CD4-positive, CD25-positive, alpha-beta regulatory T cell (primary cell): ENCODE measurements around the gene ANTXR2. TPM values are rescaled to one million over a fixed set of nuclear protein-coding genes. Genes with fewer than 3 reads are reported as not detected.

ENCODE experiments used
- ATAC-seq, 2 donors: fragments of 150-1000 bp; cut with Tn5 transposase; one replicate each; pipeline ENCODE4 v1.10.0; 2021; ENCODE audit warnings: low read depth in 2 of 2, moderate number of reproducible peaks in 2 of 2, moderate library complexity in 1 of 2
- DNase-seq, 3 donors: peaks; one replicate each; pipeline versions ENCODE4 v3.0.0 to v3.0.0-alpha.2; 2012 to 2022; ENCODE audit warnings: mixed read lengths in 1 of 3
- H3K27ac ChIP-seq: one replicate; pipeline ENCODE4 v1.7.0; 2013; ENCODE audit warnings: mild to moderate bottlenecking, low read length; ENCODE audit not compliant: insufficient read depth, poor library complexity, severe bottlenecking
- H3K27me3 ChIP-seq: one replicate; pipeline ENCODE4 v1.7.0; 2013; ENCODE audit warnings: low read length; ENCODE audit not compliant: control insufficient read depth, insufficient read depth
- H3K36me3 ChIP-seq: one replicate; pipeline ENCODE4 v1.7.0; 2013; ENCODE audit warnings: mild to moderate bottlenecking, low read length, moderate library complexity; ENCODE audit not compliant: control insufficient read depth, insufficient read depth
- H3K4me1 ChIP-seq: 2 replicates; pipeline ENCODE4 v1.7.0; 2013; ENCODE audit warnings: mild to moderate bottlenecking, low read length; ENCODE audit not compliant: insufficient read depth, control insufficient read depth, poor library complexity, severe bottlenecking
- H3K4me3 ChIP-seq: one replicate; pipeline ENCODE4 v1.7.0; 2013; ENCODE audit warnings: low read depth, mild to moderate bottlenecking, low read length, moderate library complexity
- H3K9me3 ChIP-seq, 2 experiments: 1 replicate in 1 of 2; 2 replicates in 1 of 2; pipeline ENCODE4 v1.7.0; 2013; ENCODE audit warnings: low read length in 2 of 2, mild to moderate bottlenecking in 1 of 2, moderate library complexity in 1 of 2; ENCODE audit not compliant: control insufficient read depth in 2 of 2
- H3K27ac Mint-ChIP-seq, 3 donors: one replicate each; pipeline ENCODE4 v1.8.0; 2020 to 2022; ENCODE audit warnings: mild to moderate bottlenecking in 3 of 3, mixed read lengths in 3 of 3, moderate library complexity in 2 of 3
- H3K27me3 Mint-ChIP-seq: one replicate; pipeline ENCODE4 v1.8.0; 2022; ENCODE audit warnings: mild to moderate bottlenecking, mixed read lengths
- H3K36me3 Mint-ChIP-seq: one replicate; pipeline ENCODE4 v1.8.0; 2020; ENCODE audit warnings: mixed read lengths
- H3K4me1 Mint-ChIP-seq, 4 donors: one replicate each; pipeline ENCODE4 v1.8.0; 2020 to 2022; ENCODE audit warnings: mixed read lengths in 4 of 4, mild to moderate bottlenecking in 1 of 4
- H3K4me3 Mint-ChIP-seq, 4 donors: one replicate each; pipeline ENCODE4 v1.8.0; 2020 to 2022; ENCODE audit warnings: mild to moderate bottlenecking in 4 of 4, mixed read lengths in 4 of 4, moderate library complexity in 3 of 4
- H3K9me3 Mint-ChIP-seq, 7 donors: one replicate each; pipeline ENCODE4 v1.8.0; 2020 to 2022; ENCODE audit warnings: mixed read lengths in 7 of 7, mild to moderate bottlenecking in 3 of 7, moderate library complexity in 2 of 7
- polyA plus RNA-seq, 4 donors: library from polyadenylated mRNA; unstranded; fragments of 300-500 nt; fragmentation: Illumina TruSeq; gene quantifications; one replicate each; pipeline ENCODE4 v1.2.3, GENCODE V29; 2021
- total RNA-seq: library from RNA; stranded (reverse); gene quantifications from one replicate; pipeline ENCODE4 v1.2.3, GENCODE V29; 2022

ANTXR2 gene
- total and polyA plus RNA-seq, 5 donors from 2014 or later: 66.4 to 117 (median 70.2) TPM

- Histone ChIP-seq H3K4me3 (no peak overlapping the region), H3K36me3 (no peaks in the 10 kb centered on the region), H3K9me3 (no peaks in the 10 kb centered on the region), H3K27ac (no peak overlapping the region), H3K27me3 (no peaks in the 10 kb centered on the region), H3K4me1 (peaks cover 3% of the 10 kb centered on the region)
- H3K27me3 Mint-ChIP-seq: peaks cover 7% of the 10 kb centered on the region
- H3K27ac Mint-ChIP-seq: peak overlapping the region in 1 of 3 donors; percentile 2
- peaks cover 0 to 4% (median 0%) of the 10 kb centered on the region in 7 donors for H3K9me3 Mint-ChIP-seq
- no peaks in the 10 kb centered on the region for H3K36me3 Mint-ChIP-seq
- peaks cover 0 to 11% (median 11%) of the 10 kb centered on the region in 4 donors for H3K4me1 Mint-ChIP-seq
- DNase-seq: no peak
- no peak overlapping the region for H3K4me3 Mint-ChIP-seq
- no peak for ATAC-seq
These were observed 25.6 kb upstream of the ANTXR2 start for GRCh38 chr4:80098635-80099034.

GRCh38 chr4:80097400-80098177 is 24.6 kb upstream of the ANTXR2 start:
- no peak overlapping the region for H3K27ac ChIP-seq
- peaks cover 0 to 4% (median 0%) of the 10 kb centered on the region in 7 donors for H3K9me3 Mint-ChIP-seq
- peaks cover 0 to 14% (median 13%) of the 10 kb centered on the region in 4 donors for H3K4me1 Mint-ChIP-seq
- H3K4me1 ChIP-seq: peaks cover 3% of the 10 kb centered on the region
- H3K4me3 ChIP-seq: no peak overlapping the region
- no peaks in the 10 kb centered on the region for H3K9me3 ChIP-seq
- no peaks in the 10 kb centered on the region for H3K36me3 ChIP-seq
- no peak overlapping the region for H3K27ac Mint-ChIP-seq
- DNase-seq (no peak), ATAC-seq (no peak)
- H3K4me3 Mint-ChIP-seq: no peak overlapping the region
- H3K36me3 Mint-ChIP-seq: no peaks in the 10 kb centered on the region
- H3K27me3 ChIP-seq: no peaks in the 10 kb centered on the region
- H3K27me3 Mint-ChIP-seq: peaks cover 7% of the 10 kb centered on the region

- Mint-ChIP-seq H3K9me3 (peaks cover 0 to 4% (median 0%) of the 10 kb centered on the region in 7 donors), H3K36me3 (no peaks in the 10 kb centered on the region), H3K27me3 (peaks cover 7% of the 10 kb centered on the region), H3K4me1 (peaks cover 0 to 11% (median 9%) of the 10 kb centered on the region in 4 donors), H3K4me3 (no peak overlapping the region), H3K27ac (no peak overlapping the region)
- H3K27me3 ChIP-seq: no peaks in the 10 kb centered on the region
- H3K9me3 ChIP-seq: no peaks in the 10 kb centered on the region
- H3K4me3 ChIP-seq: no peak overlapping the region
- no peaks in the 10 kb centered on the region for H3K36me3 ChIP-seq
- no peak overlapping the region for H3K27ac ChIP-seq
- no peaks in the 10 kb centered on the region for H3K4me1 ChIP-seq
- DNase-seq: no peak
- no peak for ATAC-seq
These were observed 23.3 kb upstream of the ANTXR2 start for GRCh38 chr4:80096175-80096850.

- H3K4me3 ChIP-seq: no peak overlapping the region
- H3K9me3 Mint-ChIP-seq: peaks cover 0 to 4% (median 0%) of the 10 kb centered on the region in 7 donors
- no peaks in the 10 kb centered on the region for H3K36me3 ChIP-seq
- H3K9me3 ChIP-seq: no peaks in the 10 kb centered on the region
- DNase-seq: no peak
- H3K4me1 Mint-ChIP-seq: peaks cover 2 to 7% (median 5%) of the 10 kb centered on the region in 4 donors
- H3K27me3 ChIP-seq: no peaks in the 10 kb centered on the region
- H3K27me3 Mint-ChIP-seq: peaks cover 4% of the 10 kb centered on the region
- ATAC-seq: no peak
- no peak overlapping the region for H3K4me3 Mint-ChIP-seq
- H3K4me1 ChIP-seq: no peaks in the 10 kb centered on the region
- H3K27ac Mint-ChIP-seq: no peak overlapping the region
- H3K36me3 Mint-ChIP-seq: no peaks in the 10 kb centered on the region
- H3K27ac ChIP-seq: no peak overlapping the region
These were observed 21.2 kb upstream of the ANTXR2 start for GRCh38 chr4:80094191-80094590.

DNA sequence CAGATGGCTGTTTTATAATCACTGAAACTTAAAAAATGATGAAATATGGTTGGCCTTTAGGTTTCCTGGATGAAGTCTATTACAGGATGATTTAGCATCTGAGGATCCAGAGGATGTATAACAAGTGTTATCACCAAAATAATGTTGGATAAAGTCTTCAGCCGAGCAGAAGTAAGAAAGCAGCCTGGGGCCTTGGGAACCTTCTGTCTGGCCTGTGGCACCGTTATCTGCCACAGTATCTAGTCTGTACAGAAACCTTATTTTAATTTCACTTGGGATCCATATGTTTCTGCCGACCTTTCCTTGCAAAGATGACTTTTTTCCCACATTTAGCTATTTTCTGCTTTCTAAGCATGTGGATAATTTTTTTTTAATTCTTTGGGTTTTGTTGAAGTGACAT is 20.5 kb upstream of the ANTXR2 start:
- ATAC-seq (no peak), DNase-seq (no peak)
- no peak overlapping the region for H3K4me3 ChIP-seq
- Mint-ChIP-seq H3K36me3 (no peaks in the 10 kb centered on the region), H3K4me3 (no peak overlapping the region), H3K27ac (no peak overlapping the region), H3K27me3 (peaks cover 4% of the 10 kb centered on the region), H3K9me3 (no peaks in the 10 kb centered on the region), H3K4me1 (peaks cover 2 to 6% (median 5%) of the 10 kb centered on the region in 4 donors)
- H3K9me3 ChIP-seq: no peaks in the 10 kb centered on the region
- H3K36me3 ChIP-seq: no peaks in the 10 kb centered on the region
- H3K27ac ChIP-seq: no peak overlapping the region
- no peaks in the 10 kb centered on the region for H3K27me3 ChIP-seq
- H3K4me1 ChIP-seq: no peaks in the 10 kb centered on the region

- Histone ChIP-seq H3K4me1 (no peaks in the 10 kb centered on the region), H3K27ac (no peak overlapping the region), H3K27me3 (no peaks in the 10 kb centered on the region), H3K9me3 (no peaks in the 10 kb centered on the region), H3K4me3 (no peak overlapping the region), H3K36me3 (no peaks in the 10 kb centered on the region)
- DNase-seq (no peak), ATAC-seq (no peak)
- H3K36me3 Mint-ChIP-seq: no peaks in the 10 kb centered on the region
- peaks cover 4% of the 10 kb centered on the region for H3K27me3 Mint-ChIP-seq
- no peak overlapping the region for H3K27ac Mint-ChIP-seq
- no peaks in the 10 kb centered on the region for H3K9me3 Mint-ChIP-seq
- H3K4me1 Mint-ChIP-seq: peaks cover 2 to 5% (median 4%) of the 10 kb centered on the region in 4 donors
- H3K4me3 Mint-ChIP-seq: no peak overlapping the region
These were observed 19.8 kb upstream of the ANTXR2 start for GRCh38 chr4:80092847-80093246.

- Histone ChIP-seq H3K4me1 (no peaks in the 10 kb centered on the region), H3K4me3 (no peak overlapping the region), H3K27ac (no peak overlapping the region), H3K27me3 (no peaks in the 10 kb centered on the region), H3K9me3 (no peaks in the 10 kb centered on the region), H3K36me3 (no peaks in the 10 kb centered on the region)
- ATAC-seq (no peak), DNase-seq (no peak)
- no peaks in the 10 kb centered on the region for H3K36me3 Mint-ChIP-seq
- no peak overlapping the region for H3K27ac Mint-ChIP-seq
- peaks cover 2 to 5% (median 4%) of the 10 kb centered on the region in 4 donors for H3K4me1 Mint-ChIP-seq
- H3K9me3 Mint-ChIP-seq: no peaks in the 10 kb centered on the region
- H3K27me3 Mint-ChIP-seq: peaks cover 2% of the 10 kb centered on the region
- no peak overlapping the region for H3K4me3 Mint-ChIP-seq
These were observed 19.1 kb upstream of the ANTXR2 start for GRCh38 chr4:80092088-80092487.
